Endothelial cell of umbilical vein (primary cell): ENCODE results near the gene RPS14. TPM values are rescaled to one million over a fixed set of nuclear protein-coding genes. Genes with fewer than 3 reads are reported as not detected.

Experiments used
- BruUV-seq: library from RNA; stranded (reverse); fragments of 400-500 nt; replicated peaks from 2 replicates; lab custom pipeline; 2021; lab: Mats Ljungman, UMichigan
- CTCF ChIA-PET: fragments of 300-600, 350-600 bp; sonication (Branson Sonifier 250); formaldehyde crosslinking; loops from one replicate; lab custom pipeline; 2021; ENCODE audit warnings: antibody characterized with exemption, inconsistent platforms; lab: Charles Lee
- POLR2A ChIA-PET: fragments of 300-600, 350-600 bp; sonication (Branson Sonifier 250); formaldehyde crosslinking; loops from one replicate; lab custom pipeline; 2021; ENCODE audit warnings: antibody characterized with exemption, inconsistent platforms; lab: Charles Lee
- DNase-seq: peaks from one replicate; pipeline ENCODE4 v3.0.0-alpha.2; 2011; ENCODE audit warnings: low read depth, low spot score
- FAIRE-seq: peaks from 2 replicates; lab custom pipeline; 2011; peaks lifted over from hg19 to GRCh38; lab: Jason Lieb, UNC
- H2AFZ ChIP-seq: 2 replicates; pipeline ENCODE4 v1.6.0; 2012; ENCODE audit warnings: low read depth, low read length, control low read depth, inconsistent platforms
- H3K27ac ChIP-seq: 2 replicates; pipeline ENCODE4 v1.5.1; 2011; ENCODE audit warnings: low read depth, mild to moderate bottlenecking, control low read depth, low read length, moderate library complexity; ENCODE audit not compliant: insufficient read depth
- H3K27me3 ChIP-seq, 2 experiments: 2 replicates each; pipeline versions ENCODE4 v1.6.0 to v1.6.1; 2011; ENCODE audit warnings: low read length in 2 of 2, mixed read lengths in 1 of 2; ENCODE audit not compliant: control insufficient read depth in 2 of 2, insufficient read depth in 2 of 2
- H3K36me3 ChIP-seq, 2 experiments: 2 replicates in 1 of 2; 3 replicates in 1 of 2; pipeline ENCODE4 v1.5.1; 2011; ENCODE audit warnings: low read length in 2 of 2, mild to moderate bottlenecking in 1 of 2, moderate library complexity in 1 of 2; ENCODE audit not compliant: control insufficient read depth in 2 of 2, insufficient read depth in 2 of 2; ENCODE audit errors: extremely low read depth in 1 of 2
- H3K4me1 ChIP-seq: 3 replicates; pipeline ENCODE4 v1.5.1; 2011; ENCODE audit warnings: mild to moderate bottlenecking, low read length; ENCODE audit not compliant: control insufficient read depth, insufficient read depth; ENCODE audit errors: extremely low read depth
- H3K4me2 ChIP-seq: 2 replicates; pipeline ENCODE4 v1.6.1; 2011; ENCODE audit warnings: low read length, control low read depth, mixed read lengths; ENCODE audit not compliant: insufficient read depth
- H3K4me3 ChIP-seq, 3 experiments: fragments of 200-600 bp in 1 of 3; sonication (generic), shearing (Covaris generic) in 1 of 3; replicated peaks in 1 of 3; 2 replicates each; pipeline ENCODE4 v1.5.1; 2011 to 2016; ENCODE audit warnings: control low read depth in 3 of 3, low read length in 3 of 3, mild to moderate bottlenecking in 2 of 3, inconsistent platforms in 1 of 3, low read depth in 1 of 3, moderate library complexity in 1 of 3; ENCODE audit not compliant: insufficient read depth in 1 of 3
- H3K79me2 ChIP-seq: 2 replicates; pipeline ENCODE4 v1.6.0; 2012; ENCODE audit warnings: low read length, inconsistent platforms; ENCODE audit not compliant: control insufficient read depth, insufficient read depth
- H3K9ac ChIP-seq: replicated peaks from 2 replicates; pipeline ENCODE3; 2011; ENCODE audit warnings: low read length, control low read depth; ENCODE audit not compliant: insufficient read depth; ENCODE audit errors: extremely low read depth
- H3K9me1 ChIP-seq: replicated peaks from 3 replicates; pipeline ENCODE4 v1.6.0; 2011; ENCODE audit warnings: mild to moderate bottlenecking, low read length; ENCODE audit not compliant: control insufficient read depth, insufficient read depth; ENCODE audit errors: extremely low read depth
- H3K9me3 ChIP-seq: replicated peaks from 2 replicates; pipeline ENCODE4 v1.5.1; 2012; ENCODE audit warnings: low read length, inconsistent platforms; ENCODE audit not compliant: control insufficient read depth, insufficient read depth
- H4K20me1 ChIP-seq: replicated peaks from 2 replicates; pipeline ENCODE3; 2011; ENCODE audit warnings: mild to moderate bottlenecking, low read length; ENCODE audit not compliant: control insufficient read depth, insufficient read depth; ENCODE audit errors: extremely low read depth
- EZH2 ChIP-seq: IDR thresholded peaks from 2 replicates; pipeline ENCODE4 v1.6.1; 2012; ENCODE audit warnings: borderline replicate concordance, low read depth, mild to moderate bottlenecking, moderate library complexity, low read length, inconsistent platforms; ENCODE audit not compliant: severe bottlenecking
- FOS ChIP-seq: IDR thresholded peaks from 2 replicates; pipeline ENCODE4 v1.6.1; 2011; ENCODE audit warnings: mild to moderate bottlenecking, low read length, moderate library complexity, borderline replicate concordance; ENCODE audit not compliant: insufficient read depth
- GATA2 ChIP-seq: IDR thresholded peaks from 2 replicates; pipeline ENCODE4 v1.7.0; 2011; ENCODE audit warnings: low read depth, mild to moderate bottlenecking, moderate library complexity, mixed read lengths, low read length; ENCODE audit not compliant: insufficient read length, insufficient read depth
- JUN ChIP-seq: IDR thresholded peaks from 2 replicates; pipeline ENCODE4 v1.6.1; 2011; ENCODE audit warnings: borderline replicate concordance, low read depth; ENCODE audit not compliant: insufficient read length, insufficient read depth
- MAX ChIP-seq: IDR thresholded peaks from 2 replicates; pipeline ENCODE4 v1.6.1; 2011; ENCODE audit not compliant: insufficient read depth, insufficient read length
- MYC ChIP-seq: IDR thresholded peaks from one replicate; pipeline ENCODE4 v1.6.1; 2011; ENCODE audit warnings: mild to moderate bottlenecking, low read depth, low read length
- POLR2A ChIP-seq: IDR thresholded peaks from 2 replicates; pipeline ENCODE4 v1.6.1; 2012; ENCODE audit warnings: low read depth, mild to moderate bottlenecking, control low read depth, low read length
- POLR2AphosphoS5 ChIP-seq: IDR thresholded peaks from 2 replicates; pipeline ENCODE4 v1.6.1; 2012; ENCODE audit warnings: low read depth, mild to moderate bottlenecking, control low read depth, low read length, moderate library complexity; ENCODE audit not compliant: insufficient read depth
- dilution Hi-C: fragments of 300-500 bp; cut with MboI; formaldehyde crosslinking; loops from one replicate; pipeline ENCODE4 v1.15.0; 2019; ENCODE audit warnings: low sequenced_read_pairs; ENCODE audit not compliant: extremely low pct_ligation_motif_present
- intact Hi-C: fragments of 100-400 bp; cut with micrococcal nuclease; formaldehyde crosslinking; loops from one replicate; pipeline ENCODE4 v1.10.0; 2022
- polyA plus RNA-seq, 4 experiments: library from polyadenylated mRNA; depleted of rRNA in 3 of 4; stranded (reverse) in 3 of 4; unstranded in 1 of 4; fragments of >200 nt; gene quantifications; 2 replicates each; pipeline versions ENCODE4 v1.2.1 to v1.2.3, GENCODE V29; 2011 to 2012; ENCODE audit warnings: missing spikeins in 1 of 4
- total RNA-seq: library from RNA; stranded (reverse); gene quantifications from 2 replicates; pipeline ENCODE4 v1.2.3, GENCODE V29; 2021

RPS14 gene
- total and polyA plus RNA-seq, 2 donors (not counting 3 experiments of a cell fraction or from before 2014, with no cell fraction given), result 1,852 to 5,521 TPM

GRCh38 chr5:150434464-150434863 is 15.1 kb downstream of the RPS14 start:
- no peak overlapping the region for H3K27ac ChIP-seq
- no peak overlapping the region for H2AFZ ChIP-seq
- TF ChIP-seq POLR2A (no peak), EZH2 (no peak), POLR2AphosphoS5 (no peak), JUN (no peak), FOS (no peak)
- DNase-seq (no peak), FAIRE-seq (no peak)
- CTCF ChIA-PET, result interaction anchor here (0.7 to 5.9 kb wide), 5 partner anchors 9 to 614 kb away, joined by 3 to 70 read pairs (median 3); no protein-coding TSS in a partner anchor
- no TSS peak for BruUV-seq
- H3K9me1 ChIP-seq, result no peaks in the 10 kb centered on the region
- dilution Hi-C loops (no loop called here), intact Hi-C loops (no loop called here)
- no peak overlapping the region for H3K9ac ChIP-seq
- POLR2A ChIA-PET, result no interaction called here
- H3K4me1 ChIP-seq, result no peaks in the 10 kb centered on the region
- H3K4me2 ChIP-seq, result no peak overlapping the region
- no peaks in the 10 kb centered on the region for H3K9me3 ChIP-seq
- no peaks in the 10 kb centered on the region for H3K36me3 ChIP-seq
- H3K27me3 ChIP-seq, result no peaks in the 10 kb centered on the region
- H3K4me3 ChIP-seq, result no peak overlapping the region
- H4K20me1 ChIP-seq, result no peaks in the 10 kb centered on the region
- no peaks in the 10 kb centered on the region for H3K79me2 ChIP-seq

GRCh38 chr5:150431574-150431973 is 18.0 kb downstream of the RPS14 start:
- DNase-seq, result no peak
- ChIA-PET CTCF (no interaction called here), POLR2A (no interaction called here)
- Histone ChIP-seq H3K4me3 (no peak overlapping the region), H2AFZ (no peak overlapping the region), H3K27ac (no peak overlapping the region), H3K9me3 (no peaks in the 10 kb centered on the region), H3K79me2 (no peaks in the 10 kb centered on the region), H4K20me1 (no peaks in the 10 kb centered on the region), H3K4me1 (no peaks in the 10 kb centered on the region), H3K9ac (no peak overlapping the region), H3K27me3 (no peaks in the 10 kb centered on the region), H3K4me2 (no peak overlapping the region), H3K9me1 (no peaks in the 10 kb centered on the region), H3K36me3 (no peaks in the 10 kb centered on the region)
- TF ChIP-seq MAX (no peak), JUN (no peak), POLR2AphosphoS5 (no peak), POLR2A (no peak), MYC (no peak), GATA2 (no peak)
- intact Hi-C loops, result no loop called here
- BruUV-seq, result no TSS peak
- dilution Hi-C loops, result no loop called here
- FAIRE-seq, result no peak
